Stimulated activated CD4-positive, alpha-beta T cell treated with anti-CD3 and anti-CD28 coated beads, TNF-alpha, amount 100 ng/mL, for 4 hours (primary cell): ENCODE measurements around the gene IFI27L1.
A peak's percentile ranks its signal among the peaks of the same experiment; 100 is the strongest.

Experiments used
- DNase-seq, 3 experiments: peaks; one replicate each; pipeline ENCODE4 v3.0.0-alpha.2; 2020; ENCODE audit warnings: low read depth in 3 of 3

Gene IFI27L1

GRCh38 chr14:94079891-94080620 is 1.1 kb upstream of the IFI27L1 start:
- DNase-seq: peak in 1 of 3 experiments; percentile 15

GRCh38 chr14:94081386-94081820 is 293 bp downstream of the IFI27L1 start:
- no peak for DNase-seq

DNA sequence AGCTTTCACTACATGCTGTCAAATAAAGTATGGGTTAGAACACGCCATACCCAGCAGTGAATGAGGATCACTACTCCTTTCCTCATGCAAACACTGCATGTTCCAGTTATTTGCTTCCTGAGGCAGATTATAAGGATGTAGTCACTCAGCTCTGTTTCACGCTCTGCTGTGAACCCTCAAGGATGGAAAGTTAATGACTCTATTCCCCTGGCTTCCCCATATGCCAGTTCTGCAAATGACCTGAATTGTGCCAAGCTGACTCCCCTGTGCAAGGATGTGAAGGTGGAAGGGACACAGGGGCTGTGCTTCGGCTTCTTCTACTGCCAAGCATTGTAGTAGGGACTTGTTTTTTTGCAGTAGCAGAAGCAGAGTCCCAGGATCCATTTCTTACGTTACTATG is 6.8 kb downstream of the IFI27L1 start:
- DNase-seq: no peak

- no peak for DNase-seq
Observed at GRCh38 chr14:94088516-94088915, 7.4 kb downstream of the IFI27L1 start.

DNA sequence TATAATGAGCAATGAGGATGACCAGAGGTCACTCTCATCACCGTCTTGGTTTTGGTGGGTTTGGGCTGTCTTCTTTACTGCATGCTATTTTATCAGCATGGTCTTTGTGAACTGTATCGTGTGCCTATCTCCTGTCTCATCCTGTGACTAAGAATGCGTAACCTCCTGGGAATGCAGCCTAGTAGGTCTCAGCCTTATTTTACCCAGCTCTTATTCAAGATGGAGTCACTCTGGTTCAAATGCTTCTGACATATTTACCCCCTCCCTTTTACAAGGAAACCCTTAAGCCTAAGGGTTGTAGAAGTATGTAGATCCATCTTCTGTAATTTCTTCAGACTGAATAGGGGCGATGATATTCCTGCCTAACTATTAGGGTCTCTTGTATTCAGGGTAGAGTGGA is 8.4 kb downstream of the IFI27L1 start:
- DNase-seq: no peak

GRCh38 chr14:94093418-94093817 is 12.3 kb downstream of the IFI27L1 start:
- DNase-seq: no peak

DNA sequence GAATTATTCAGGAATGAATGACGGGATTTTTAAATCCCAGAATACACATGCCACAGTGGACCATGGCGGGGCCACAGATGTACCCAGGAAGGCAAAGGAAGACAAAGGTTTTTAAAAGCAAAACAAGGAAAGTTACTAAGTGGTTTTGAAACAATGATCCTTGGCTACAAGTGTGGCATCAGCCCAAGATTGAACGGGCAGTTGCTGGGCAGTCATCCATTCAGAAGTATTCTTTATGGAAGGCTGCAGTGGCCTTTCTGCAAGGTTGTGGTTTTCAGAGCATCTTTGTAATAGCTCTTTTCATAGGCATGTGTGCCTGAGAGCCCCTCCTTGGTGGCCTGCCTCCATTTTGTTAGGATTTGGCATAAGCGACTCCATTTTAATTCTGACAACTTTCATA is 16.0 kb downstream of the IFI27L1 start:
- DNase-seq: no peak

- DNase-seq: no peak
Observed at GRCh38 chr14:94098326-94098992, 17.3 kb downstream of the IFI27L1 start.

GRCh38 chr14:94099006-94099405 is 17.9 kb downstream of the IFI27L1 start:
- DNase-seq: no peak

GRCh38 chr14:94100847-94101246 is 19.7 kb downstream of the IFI27L1 start:
- no peak for DNase-seq

DNA sequence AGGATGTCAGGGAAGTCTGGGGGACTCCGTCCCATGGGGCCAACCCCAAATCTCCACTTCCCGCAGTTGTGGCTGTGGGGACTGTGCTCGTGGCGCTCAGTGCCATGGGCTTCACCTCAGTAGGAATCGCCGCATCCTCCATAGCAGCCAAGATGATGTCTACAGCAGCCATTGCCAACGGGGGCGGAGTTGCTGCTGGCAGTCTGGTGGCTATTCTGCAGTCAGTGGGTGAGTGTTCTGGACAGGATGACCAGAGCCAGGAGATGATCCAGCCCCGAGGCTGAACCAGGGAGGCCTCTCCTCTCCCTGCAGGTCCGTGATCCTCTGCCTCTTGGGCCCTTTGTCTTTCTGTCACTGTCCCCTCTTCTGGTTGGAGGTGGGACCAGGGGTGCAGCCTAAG is 20.6 kb downstream of the IFI27L1 start:
- no peak for DNase-seq

DNA sequence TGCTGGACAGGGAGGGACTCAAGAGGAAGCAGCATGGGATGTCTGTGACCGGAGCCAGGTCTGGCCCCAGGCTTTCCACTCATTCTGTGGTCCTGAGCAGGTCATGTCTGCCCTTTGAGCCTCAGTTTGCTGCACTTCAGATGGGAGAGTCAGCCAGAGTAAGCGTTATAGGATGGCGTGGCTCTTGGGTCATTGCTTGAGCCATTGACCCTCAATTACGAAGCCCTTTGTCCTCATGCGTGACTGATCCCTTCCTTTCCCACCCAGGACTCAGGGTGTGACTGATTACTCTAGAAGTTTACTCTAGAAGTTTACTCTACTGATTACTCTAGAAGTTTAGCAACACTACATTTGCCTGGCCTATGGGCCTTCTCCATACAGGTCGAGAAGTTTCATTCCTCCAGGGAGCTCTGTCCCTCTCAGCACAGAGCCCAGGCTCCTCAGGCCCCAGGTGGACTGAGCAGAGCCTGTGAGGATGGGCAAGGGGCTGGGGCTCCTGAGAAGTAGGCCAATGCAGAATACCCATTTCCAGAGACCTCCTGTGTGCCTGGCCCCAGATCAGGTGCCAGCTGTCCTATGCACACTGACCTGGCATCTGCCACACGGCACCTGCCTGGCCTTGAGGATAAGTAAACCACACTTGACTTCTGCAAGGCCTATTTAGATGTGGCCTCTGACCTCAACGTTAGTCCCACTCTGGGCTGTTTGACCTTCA is 21.8 kb downstream of the IFI27L1 start:
- DNase-seq: no peak

GRCh38 chr14:94103554-94104150 is 22.5 kb downstream of the IFI27L1 start:
- no peak for DNase-seq

DNA sequence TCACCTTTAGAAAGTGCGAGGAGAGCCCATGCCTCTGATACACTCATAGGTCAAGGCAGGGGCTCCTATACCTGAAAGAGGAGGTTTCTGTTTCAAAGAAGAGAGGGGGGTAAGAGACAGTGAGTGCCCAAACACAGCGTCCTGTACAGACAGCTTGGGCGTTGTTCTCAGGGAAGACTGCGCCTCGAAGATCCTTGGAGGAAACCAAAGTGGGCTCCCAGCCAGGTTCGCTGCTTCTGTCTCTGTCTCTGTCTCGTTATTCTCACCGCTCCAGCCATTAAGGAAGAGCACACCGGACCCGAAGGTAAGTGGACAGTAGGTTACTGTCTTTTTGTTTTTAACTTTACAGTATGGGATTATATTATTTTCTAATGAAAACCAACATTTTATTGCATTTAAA is 23.6 kb downstream of the IFI27L1 start:
- DNase-seq: no peak

DNA sequence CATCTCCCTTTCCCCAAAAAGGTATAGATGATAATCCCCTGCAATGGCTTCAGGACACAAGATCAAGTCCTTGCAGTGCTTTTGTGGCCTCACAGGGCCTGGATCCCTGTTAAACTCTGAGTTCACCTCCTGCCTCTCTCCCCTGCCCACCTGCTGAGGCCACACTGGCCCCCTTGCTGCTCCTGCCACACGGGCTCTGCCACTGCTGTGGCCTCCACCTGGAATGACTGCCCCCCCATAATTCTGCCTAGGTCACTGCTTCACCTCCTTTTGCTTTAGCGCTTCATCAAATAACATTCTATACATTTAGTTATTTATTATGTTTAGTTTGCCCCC is 28.8 kb downstream of the IFI27L1 start:
- DNase-seq: no peak

GRCh38 chr14:94110552-94111181 is 29.6 kb downstream of the IFI27L1 start, which contains the start of gene IFI27:
Gene IFI27 (plus strand): TSS chr14:94110736.
- DNase-seq: no peak

DNA sequence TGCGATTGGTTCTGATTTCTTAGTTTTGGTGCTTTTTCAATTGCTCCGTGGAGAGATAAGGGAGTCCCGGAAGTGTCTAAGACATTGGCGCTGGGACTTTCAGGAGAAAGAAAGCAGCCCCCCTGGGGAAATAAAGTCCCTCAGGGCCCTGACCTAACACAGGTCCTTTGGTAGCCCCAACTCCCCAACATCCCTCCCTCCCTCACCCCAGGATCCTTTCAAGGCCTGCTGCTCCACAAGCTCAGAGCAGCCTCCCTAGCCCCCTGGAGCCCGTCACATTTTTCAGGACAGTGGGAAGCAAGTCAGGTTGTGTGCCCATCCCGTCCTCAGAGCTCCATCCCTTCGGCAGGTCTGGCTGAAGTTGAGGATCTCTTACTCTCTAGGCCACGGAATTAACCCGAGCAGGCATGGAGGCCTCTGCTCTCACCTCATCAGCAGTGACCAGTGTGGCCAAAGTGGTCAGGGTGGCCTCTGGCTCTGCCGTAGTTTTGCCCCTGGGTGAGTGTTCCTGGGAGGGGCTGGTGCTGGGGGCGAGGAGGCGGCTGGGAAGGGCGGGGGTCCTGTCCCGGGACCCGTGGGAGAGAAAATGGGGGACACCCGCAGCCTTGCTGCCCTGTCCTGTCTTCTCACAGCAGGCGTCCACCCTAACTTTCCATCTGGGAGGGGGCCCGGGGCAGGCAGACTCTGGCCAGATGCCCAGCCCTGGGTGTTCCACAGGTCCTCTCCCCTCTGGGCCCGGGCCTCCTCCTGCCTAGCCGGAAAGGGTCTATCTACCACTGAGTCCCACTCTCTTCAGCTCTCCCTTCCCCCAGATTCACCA is 30.4 kb downstream of the IFI27L1 start:
- DNase-seq: no peak

GRCh38 chr14:94112513-94113063 is 31.5 kb downstream of the IFI27L1 start:
- no peak for DNase-seq

DNA sequence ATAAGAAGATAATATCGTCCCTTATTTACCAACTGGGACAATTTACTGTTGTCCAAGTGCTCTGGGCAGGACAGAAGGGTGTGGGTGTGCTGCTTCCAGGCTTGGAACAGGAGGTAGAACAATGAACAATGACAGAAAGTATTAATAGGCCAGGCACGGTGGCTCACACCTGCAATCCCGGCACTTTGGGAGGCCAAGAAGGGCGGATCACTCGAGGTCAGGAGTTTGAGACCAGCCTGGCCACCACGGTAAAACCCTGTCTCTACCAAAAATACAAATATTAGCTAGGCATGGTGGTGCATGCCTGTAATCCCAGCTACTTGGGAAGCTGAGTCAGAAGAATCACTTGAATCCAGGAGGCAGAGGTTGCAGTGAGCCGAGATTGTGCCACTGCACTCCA is 32.0 kb downstream of the IFI27L1 start:
- DNase-seq: no peak

DNA sequence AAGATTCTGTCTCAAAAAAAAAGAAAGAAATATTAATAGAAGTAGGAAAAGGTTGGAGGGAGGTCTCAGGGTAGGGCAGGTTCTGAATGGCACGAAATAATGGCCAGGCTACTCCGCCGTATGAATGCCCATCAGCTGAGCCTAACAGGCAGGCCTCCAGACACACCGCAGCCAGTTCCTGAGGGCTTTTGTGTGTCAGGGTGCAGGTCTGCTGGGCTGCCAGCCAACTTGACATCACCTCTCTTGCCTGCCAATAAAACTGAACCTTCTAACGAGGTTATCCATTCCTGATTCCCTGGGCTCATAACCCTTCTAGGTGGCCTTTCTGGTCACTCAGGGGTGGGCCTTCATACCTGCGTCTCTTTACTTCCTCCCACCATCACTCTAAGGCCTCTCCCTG is 32.4 kb downstream of the IFI27L1 start:
- DNase-seq: no peak
